ENCODE results near the gene IL1R1. TPM values are rescaled to one million over a fixed set of nuclear protein-coding genes. Genes with fewer than 3 reads are reported as not detected.
"Not testable (repeated sequence)": the region's sequence is repeated elsewhere in the genome, so short reads cannot be mapped to it uniquely, and the experiment has no call there.

Gene IL1R1
- polyA plus RNA-seq, 3 donors, result 26.6 to 41.7 (median 30.5) TPM

- no peak for DNase-seq (ENCODE audit: extremely low read depth in 1 of 11, low read depth in 9 of 11, low spot score in 4 of 11)
Observed at GRCh38 chr2:102106133-102106556, 36.4 kb upstream of the IL1R1 start.

DNA sequence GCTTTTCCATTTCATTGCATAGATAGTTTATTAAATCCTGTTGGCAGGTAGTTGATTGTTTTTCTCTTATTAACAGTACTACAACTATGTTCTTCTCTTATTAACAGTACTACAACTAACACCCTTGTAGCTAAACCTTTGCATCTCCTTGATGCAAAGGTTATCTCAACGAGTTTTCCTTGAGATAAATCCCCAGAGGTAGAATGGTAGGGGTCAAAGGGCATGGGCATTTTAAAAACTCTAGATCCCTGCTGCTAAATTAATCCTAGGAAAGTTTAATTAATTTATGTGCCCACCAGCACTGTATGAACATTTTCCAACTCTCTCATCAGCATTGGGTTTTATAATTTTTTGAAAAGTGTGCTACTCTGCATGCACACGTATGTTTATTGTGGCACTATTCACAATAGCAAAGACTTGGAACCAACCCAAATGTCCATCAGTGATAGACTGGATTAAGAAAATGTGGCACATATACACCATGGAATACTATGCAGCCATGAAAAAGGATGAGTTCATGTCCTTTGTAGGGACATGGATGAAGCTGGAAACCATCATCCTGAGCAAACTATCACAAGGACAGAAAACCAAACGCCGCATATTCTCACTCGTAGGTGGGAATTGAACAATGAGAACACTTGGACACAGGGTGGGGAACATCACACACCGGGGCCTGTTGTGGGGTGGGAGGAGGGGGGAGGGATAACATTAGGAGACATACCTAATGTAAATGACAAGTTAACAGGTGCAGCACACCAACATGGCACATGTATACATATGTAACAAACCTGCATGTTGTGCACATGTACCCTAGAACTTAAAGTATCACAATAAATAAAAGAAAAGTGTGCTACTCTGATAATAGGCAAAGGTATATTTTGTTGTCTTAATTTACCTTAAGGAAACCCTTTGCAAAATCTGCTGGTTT lies 35.5 kb upstream of the IL1R1 start:
- DNase-seq (ENCODE audit: extremely low read depth in 1 of 11, low read depth in 9 of 11, low spot score in 4 of 11), result not testable (repeated sequence)

DNA sequence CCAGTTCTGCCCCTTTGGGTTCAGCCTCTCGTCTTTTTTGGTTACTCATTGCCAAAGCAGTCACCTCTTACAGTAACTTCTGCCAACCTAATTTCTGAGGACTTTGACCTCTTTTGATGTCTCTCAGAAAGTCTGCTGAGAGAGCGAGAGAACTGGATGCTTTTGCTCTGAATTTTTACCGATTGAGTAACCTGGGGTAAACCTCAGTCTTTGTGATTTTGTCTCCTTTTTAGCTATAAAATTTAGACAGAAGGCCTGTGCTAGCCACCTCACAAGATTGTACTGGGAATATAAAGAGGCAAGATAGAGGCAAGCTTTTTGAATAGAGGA lies 34.8 kb upstream of the IL1R1 start:
- DNase-seq (ENCODE audit: extremely low read depth in 1 of 11, low read depth in 9 of 11, low spot score in 4 of 11), result no peak

DNA sequence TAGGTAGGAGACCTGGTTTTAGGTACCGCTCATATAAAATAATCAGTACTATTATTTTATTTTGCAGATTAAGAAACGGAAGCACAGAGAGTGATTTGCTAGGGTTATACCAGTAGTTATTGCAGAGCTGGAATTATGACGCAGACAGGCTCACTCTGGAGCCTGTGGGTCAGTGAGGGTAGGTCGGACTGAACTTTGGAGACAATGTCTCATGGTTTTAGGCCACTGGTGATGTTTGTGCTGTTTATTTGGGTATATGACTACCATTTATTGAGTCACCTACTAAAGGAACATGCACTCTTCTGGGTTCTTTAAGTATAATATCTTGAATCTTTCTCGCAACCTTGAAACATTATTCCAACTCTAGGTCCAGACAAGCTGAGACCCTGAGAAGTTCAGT lies 33.5 kb upstream of the IL1R1 start:
- DNase-seq (ENCODE audit: extremely low read depth in 1 of 11, low read depth in 9 of 11, low spot score in 4 of 11), result no peak

- DNase-seq (ENCODE audit: extremely low read depth in 1 of 11, low read depth in 9 of 11, low spot score in 4 of 11), result no peak
Observed at GRCh38 chr2:102110171-102110570, 32.4 kb upstream of the IL1R1 start.

DNA sequence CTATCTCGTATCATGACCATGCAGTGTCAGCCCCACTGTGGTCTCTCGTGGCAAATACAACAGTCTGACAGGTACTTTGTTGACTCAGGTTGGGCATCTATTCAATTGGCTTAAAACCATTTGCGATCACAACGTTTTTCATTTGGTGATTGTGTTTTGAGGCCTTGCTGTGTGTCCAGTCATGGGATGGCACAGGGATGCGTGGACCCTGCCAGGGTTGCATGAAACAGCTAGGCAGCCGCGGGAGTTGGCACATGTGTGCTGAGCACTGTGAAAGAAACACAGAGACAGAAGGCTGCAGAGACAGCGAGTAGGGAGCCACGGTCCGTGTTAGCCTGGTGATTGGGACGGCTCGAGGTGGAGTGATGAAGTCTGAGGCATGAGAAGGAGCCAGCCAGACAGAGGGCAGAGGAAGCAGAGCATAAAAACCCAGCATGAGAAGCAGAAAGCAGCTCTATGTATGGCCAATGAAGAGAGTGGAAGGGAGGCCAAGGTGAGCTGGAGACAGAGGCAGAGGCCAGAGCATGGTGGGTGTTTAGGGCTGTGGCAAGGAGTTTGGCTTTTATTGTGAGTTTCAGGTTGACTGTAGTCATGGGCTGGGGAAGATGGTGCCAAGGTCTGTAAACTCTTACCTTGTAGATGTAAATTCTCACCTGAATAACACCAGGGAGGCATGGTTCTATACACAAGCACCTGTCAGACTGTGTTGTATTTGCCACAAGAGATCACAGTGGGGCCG lies 31.8 kb upstream of the IL1R1 start:
- DNase-seq (ENCODE audit: extremely low read depth in 1 of 11, low read depth in 9 of 11, low spot score in 4 of 11), result no peak

DNA sequence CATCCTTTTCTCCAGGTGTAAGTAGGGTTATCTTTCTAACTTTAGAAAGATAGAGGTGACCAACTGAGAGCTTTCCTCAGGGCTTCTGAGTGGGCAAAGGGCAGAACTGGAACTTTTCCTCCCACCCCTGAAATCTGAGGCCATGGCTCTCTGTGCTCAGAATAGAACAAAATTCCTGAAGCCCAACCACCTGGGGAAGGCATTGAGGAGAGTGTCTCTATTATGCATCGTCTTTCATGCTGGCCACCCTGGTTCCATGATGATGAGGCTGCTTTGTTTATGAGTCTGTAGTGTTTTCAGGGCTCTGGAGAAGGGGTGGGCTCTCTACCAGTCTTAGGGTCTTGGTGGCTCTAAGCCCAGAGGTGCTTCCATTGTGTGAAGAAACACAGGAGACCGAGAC lies 30.7 kb upstream of the IL1R1 start:
- DNase-seq (ENCODE audit: extremely low read depth in 1 of 11, low read depth in 9 of 11, low spot score in 4 of 11), result no peak

DNA sequence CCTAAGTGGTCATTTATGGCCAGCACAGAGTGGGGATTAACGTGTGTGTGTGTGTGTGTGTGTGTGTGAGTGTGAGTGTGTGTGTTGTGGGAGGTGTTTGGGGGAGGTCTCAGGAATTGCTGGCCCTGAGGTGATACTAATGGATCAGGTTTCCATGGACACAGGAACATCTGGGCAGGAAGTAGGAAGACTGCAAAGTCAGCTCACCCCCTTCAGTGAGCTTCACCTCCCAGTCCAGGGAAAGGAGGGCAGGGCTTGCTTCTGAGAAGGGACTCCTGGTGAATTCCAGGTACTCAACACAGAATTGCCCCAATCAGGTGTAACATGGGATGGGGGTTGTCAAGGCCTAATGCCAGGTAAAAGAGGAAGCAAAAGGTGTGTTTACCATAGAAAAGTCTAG lies 30.3 kb upstream of the IL1R1 start:
- DNase-seq (ENCODE audit: extremely low read depth in 1 of 11, low read depth in 9 of 11, low spot score in 4 of 11), result no peak

DNA sequence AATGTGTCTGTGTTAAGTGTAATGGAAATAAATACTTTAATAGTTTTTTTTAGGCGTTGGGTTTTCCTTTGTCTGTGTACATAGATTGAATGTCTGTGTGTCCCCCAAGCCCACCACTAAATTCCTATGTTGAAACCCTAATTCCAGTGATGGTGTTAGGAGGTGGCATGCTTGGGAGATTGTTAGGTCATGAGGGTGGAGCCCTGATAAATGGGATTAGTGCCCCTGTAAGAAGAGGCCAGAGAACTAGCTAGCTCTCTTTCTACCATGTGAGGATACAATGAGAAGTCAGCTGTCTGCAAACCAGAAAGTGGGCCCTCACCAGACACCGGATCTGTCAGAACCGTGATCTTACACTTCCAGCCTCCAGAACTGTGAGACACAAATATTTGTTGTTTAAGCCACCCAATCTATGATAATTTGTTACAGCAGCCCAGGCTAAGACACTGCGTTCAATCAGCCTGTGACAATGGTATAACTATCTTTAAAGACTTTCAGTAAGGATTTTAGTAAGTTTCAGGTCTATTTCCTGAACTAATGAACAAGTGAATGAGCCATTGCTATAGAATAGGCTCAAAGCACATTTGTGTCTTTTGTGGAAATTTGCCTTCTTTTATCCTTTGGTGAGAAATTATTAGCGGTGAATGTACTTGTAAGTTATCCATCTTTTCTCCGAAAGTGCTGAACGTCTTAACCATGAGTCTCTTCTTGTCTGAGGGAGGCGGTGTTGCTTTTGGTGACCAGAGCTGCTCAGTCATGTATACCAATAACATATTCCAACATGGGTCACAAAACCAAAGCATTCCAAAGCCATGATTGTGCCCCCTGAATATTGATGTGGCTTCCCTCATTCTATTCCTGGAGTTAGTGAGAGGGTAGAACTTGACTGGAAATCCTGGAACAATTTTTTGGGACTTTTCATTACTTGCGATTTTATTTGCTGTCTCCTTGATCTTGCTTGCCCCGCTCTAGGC lies 29.6 kb upstream of the IL1R1 start:
- DNase-seq (ENCODE audit: extremely low read depth in 1 of 11, low read depth in 9 of 11, low spot score in 4 of 11), result no peak

DNA sequence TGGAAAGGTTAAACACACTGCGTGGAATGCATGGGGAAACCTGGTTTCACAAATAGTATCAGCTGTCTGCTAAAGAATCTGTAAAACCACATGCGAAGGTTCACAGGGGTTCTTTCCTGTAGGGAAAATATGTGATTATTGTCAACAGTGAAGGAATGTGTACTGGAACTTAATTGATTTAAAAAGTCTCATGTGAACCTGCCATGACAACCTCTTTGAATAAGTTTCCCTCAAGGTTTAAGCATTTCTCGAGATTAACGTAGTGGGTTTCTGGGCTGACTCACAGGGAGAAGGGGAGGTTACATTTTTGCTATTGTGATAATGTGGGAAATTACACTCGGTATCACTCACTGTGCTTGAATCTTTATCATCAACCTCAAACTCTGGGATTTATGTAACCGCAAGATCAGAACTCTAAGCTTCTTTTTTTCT lies 28.2 kb upstream of the IL1R1 start:
- no peak for DNase-seq (ENCODE audit: extremely low read depth in 1 of 11, low read depth in 9 of 11, low spot score in 4 of 11)

DNA sequence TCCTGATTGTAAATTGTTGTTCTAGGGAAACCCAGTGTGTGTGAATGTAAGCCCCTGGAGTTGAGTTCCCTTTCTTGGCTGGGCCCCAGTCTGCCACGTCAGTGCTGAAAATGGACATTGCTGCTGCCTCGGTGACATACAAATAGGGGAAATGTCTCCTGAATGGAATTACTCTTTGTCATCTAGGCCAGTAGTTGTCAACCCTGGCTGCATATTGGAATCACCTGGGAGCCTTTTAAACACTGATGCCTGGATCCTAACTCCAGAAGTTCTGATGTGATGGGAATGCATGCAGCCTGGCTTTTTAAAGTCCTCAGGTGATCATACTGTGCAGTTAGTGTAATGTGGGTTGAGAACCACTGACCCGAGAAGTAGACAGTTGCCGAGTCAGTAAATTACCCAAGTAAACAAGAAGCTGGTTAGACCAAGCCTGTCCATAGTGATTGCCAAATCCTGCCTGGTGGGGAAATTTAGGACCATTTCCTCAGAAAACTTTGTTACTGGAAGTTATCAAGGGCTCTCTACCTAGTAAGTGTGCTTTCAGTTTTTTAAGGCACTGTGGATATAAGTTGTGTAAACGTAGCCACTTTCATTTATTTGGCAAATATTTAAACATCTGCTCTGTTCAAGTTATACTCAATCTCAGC lies 27.6 kb upstream of the IL1R1 start:
- DNase-seq (ENCODE audit: extremely low read depth in 1 of 11, low read depth in 9 of 11, low spot score in 4 of 11), result no peak

- no peak for DNase-seq (ENCODE audit: extremely low read depth in 1 of 11, low read depth in 9 of 11, low spot score in 4 of 11)
Observed at GRCh38 chr2:102116630-102117471, 25.7 kb upstream of the IL1R1 start.

- no peak for DNase-seq (ENCODE audit: extremely low read depth in 1 of 11, low read depth in 9 of 11, low spot score in 4 of 11)
Observed at GRCh38 chr2:102117472-102117858, 25.1 kb upstream of the IL1R1 start.

GRCh38 chr2:102119255-102119654 lies 23.3 kb upstream of the IL1R1 start:
- DNase-seq (ENCODE audit: extremely low read depth in 1 of 11, low read depth in 9 of 11, low spot score in 4 of 11), result no peak

DNA sequence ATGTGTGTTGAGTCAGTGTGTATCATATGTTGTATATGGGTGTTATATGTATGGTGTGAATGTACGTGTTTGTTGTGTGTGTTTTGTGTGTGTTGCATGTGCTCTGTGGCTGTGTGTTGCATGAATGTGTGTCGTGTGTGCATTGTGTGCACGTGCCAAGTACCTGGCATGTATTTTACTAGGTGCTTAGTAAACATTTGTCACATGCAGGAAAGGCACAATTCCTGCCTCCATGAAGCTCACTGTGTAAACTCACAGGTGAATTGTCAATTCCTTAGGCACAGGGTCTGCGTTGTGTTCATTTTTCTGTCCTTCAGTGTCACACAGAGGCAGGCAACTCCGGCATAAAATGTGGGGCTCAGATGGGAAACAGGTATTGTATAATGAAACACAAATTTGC lies 22.3 kb upstream of the IL1R1 start:
- DNase-seq (ENCODE audit: extremely low read depth in 1 of 11, low read depth in 9 of 11, low spot score in 4 of 11), result no peak

- no peak for DNase-seq (ENCODE audit: extremely low read depth in 1 of 11, low read depth in 9 of 11, low spot score in 4 of 11)
Observed at GRCh38 chr2:102120701-102121159, 21.8 kb upstream of the IL1R1 start.

GRCh38 chr2:102122115-102122514 lies 20.4 kb upstream of the IL1R1 start:
- DNase-seq (ENCODE audit: extremely low read depth in 1 of 11, low read depth in 9 of 11, low spot score in 4 of 11), result no peak

GRCh38 chr2:102122909-102123308 lies 19.6 kb upstream of the IL1R1 start:
- DNase-seq (ENCODE audit: extremely low read depth in 1 of 11, low read depth in 9 of 11, low spot score in 4 of 11), result no peak

Data from renal cortex interstitium (tissue), 11 donors.